ENCODE measurements around the gene PARVA.

Gene PARVA

DNA sequence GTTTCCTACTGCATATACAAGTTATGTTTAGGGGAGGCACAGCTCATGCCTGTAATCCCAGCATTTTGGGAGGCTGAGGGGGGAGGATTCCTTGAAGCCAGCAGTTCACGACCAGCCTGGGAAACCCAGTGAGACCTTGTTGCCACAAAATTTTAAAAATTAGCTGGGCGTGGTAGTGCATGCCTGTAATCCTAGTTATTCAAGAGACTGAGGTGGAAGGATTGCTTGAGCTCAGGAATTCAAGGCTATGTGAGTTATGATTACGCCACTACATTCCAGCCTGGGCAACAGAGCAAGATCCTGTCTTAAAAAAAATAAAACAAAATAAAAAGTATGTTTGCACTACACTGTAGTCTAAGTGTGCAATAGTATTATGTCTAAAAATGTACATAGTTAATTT, 188.0 kb downstream of the PARVA start:
- DNase-seq: no peak

DNA sequence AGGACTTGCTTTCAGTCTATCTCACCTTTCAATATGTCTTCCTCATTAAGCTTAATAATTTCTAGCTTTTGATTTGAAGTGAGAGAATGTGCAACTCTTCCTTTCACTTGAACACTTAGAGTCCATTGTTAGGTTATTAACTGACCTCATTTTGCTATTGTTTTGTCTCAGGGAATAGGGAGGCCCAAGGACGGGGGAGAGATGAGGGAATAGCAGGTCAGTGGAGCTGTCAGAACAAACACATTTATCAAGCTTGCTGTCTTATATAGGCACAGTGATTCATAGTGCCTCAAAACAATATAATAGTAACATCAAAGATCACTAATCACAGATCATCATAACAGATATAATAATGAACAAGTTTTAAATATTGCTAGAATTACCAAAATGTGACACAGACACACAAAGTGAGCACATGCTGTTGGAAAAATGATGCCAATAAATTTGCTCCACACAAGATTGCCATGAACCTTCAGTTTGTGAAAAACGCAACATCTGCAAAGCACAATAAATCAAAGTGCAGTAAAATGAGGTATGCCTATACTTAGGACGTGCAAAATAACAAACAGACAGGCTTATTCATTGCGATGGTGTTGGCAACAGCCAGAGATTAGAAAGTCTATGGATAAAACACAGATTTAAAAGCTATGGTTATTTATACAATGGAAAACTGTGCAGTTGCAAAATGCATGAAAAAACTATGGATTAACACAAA, 190.5 kb downstream of the PARVA start:
- DNase-seq: no peak

DNA sequence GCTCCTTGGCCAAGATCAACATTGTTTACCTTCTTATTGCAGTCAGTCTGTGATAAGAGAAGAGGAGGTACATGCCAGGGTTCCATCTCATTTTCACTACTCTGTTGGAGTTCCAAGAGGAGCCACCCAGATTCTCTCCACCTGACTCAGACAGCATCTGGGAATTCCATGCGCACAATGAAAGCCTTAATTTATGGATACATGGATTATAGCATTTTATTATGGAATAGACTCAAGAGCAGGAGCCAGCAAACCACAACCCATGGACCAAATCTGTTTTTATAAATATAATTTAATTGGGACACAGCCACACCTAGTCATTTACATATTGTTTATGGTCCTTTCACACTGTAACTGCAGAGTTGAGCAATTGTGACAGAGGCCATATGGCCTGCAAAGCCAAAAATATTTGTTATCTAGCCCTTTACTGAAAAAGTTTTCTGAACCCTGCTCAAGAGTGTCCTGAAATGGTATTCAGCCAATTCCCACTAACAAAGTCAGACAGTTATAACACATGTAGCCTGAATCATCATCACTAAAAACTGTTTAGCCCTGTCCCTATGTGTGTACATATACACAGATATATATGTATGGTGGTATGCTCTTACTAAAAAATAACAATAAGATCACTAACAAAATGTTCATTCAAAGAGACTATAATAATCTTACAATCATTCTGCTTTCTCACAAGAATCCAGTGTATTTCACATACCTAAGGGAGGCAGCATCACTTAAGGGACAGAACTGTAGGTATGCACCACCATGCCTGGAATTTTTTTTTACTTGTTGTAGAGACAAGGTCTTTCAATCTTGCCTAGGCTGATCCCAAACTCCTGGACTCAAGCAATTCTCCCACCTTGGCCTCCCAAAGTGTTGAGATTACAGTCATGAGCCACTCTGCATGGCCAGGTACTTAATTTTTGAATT, 192.4 kb downstream of the PARVA start:
- DNase-seq: no peak

DNA sequence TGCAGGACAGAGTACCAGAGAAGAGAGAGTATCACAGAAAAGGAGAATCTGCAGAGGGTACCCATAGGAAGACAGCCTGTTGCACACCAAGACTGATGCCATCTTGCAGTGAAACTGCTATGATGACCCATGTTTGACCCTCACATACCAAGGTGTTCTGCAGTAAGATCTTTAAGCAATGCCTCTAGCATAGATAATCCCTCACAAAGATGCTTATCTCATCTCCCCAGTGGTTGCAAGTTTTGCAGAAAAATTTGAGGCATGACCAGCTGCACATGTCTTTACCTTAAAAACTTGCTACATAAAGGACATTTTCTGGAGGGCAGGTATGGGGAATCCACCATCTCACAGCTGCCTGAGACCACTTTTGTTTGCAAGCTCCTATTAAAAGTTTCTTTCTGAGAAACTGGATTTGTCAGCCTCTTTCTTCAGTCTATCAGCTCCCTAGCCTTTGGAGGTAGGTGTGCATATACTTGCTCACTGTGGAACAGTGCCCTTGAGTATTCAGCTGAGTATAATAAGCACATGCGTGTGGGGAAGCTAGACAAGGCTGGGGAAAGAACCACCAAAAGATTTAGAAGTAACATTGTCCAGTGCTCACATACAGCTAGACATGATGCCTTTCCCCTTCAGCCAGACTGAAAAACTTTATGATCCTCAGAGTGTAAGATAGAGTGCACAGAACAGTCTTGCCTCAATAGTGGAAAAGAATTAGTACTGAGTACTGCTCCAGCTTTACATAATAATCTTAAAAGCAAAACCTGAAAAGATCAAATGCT, 196.5 kb downstream of the PARVA start:
- no peak for DNase-seq

DNA sequence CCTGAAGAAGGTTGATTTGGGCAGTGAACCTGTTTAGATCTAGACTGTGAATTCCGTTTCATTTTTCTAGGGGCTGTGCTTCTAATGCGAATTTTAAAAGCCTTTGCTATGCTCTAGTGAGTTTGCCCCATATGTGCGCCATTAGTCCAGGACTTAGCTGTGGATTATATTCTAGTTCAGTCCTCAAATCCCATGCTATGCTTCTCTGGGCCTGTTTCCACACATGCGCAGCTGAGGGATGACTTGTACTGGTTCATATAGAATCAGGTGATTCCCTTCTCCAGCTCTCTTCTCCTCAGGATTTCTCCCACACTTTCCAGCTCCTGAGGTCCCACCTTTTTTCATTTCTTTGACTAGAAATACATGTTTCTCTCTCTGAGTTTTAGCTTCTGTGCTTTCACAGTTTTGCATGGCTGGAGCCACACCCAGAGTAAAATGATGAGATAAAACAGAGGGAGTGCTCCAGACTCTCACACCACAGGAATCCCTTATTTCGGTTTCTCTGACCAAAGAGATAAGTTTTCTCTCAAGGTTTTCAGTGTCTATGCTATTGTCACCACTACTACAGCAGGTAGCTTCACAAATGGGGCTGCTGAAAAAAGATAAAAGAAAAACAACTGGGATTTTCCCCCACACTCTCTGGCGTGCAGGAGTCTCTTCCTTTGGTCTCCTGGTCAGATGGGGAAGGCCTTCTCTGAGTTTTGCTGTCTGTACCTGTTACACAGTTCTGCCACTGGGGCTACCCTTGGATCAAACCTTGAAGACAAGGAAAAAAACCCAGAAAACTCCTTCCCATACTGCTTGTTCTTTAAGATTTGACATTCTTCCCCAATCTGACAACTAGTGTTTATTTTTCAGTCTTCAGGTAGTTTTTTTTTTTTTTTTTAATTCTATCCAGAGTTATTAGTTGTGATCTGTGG, 200.6 kb downstream of the PARVA start:
- no peak for DNase-seq

DNA sequence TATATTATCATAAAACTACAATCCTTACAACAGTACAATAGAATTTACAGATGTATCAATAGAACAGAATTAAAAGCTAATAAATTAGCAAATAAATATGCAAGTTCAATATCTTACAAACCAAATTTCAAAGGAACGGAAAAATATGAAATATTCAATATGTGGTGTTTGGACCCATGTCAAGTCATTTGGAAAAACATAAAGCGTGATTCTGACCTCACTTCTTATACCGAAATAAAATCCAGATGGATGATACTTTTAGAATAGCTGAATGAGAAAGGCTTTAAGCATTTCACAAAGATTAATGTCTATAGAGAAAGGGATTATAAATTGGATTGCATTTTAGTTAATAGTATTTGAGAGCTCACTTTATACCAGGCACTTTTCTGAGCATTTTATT, 204.0 kb downstream of the PARVA start:
- no peak for DNase-seq

DNA sequence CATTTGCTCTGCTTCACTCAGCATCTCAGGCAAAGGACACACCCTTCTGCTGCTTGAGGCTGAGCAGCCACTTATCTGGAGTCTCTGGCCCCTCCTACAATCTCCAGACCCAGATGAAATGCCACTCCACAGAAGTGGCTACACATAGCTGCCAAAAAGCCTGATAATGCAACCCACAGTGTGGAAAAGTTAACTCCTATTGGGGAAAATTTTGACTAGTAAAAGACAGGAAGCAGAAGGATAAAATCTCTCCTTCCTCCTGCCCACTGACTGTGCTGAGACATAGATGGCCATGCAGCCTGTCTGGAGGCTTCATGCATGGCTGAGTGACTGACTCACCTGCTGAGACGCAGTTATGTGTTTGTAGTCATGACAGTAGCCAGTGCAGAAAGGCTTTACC, 204.6 kb downstream of the PARVA start:
- no peak for DNase-seq

All from GDM1 (cell line).